ENCODE data around the gene NUP37. TPM values are rescaled to one million over a fixed set of nuclear protein-coding genes. Genes with fewer than 3 reads are reported as not detected.
"Not testable (repeated sequence)": the region's sequence is repeated elsewhere in the genome, so short reads cannot be mapped to it uniquely, and the experiment has no call there.

The NUP37 gene
- total and polyA plus RNA-seq, 4 donors = 9.5 to 16.1 (median 11.2) TPM

- Histone ChIP-seq H3K36me3 (ENCODE audit: control insufficient read depth in 1 of 2, insufficient read depth in 2 of 2, low read length in 1 of 2) (no peaks in the 10 kb centered on the region), H3K4me3 (ENCODE audit: low read length in 2 of 2) (no peak overlapping the region), H3K27ac (ENCODE audit: low read depth in 1 of 2, low read length in 2 of 2) (no peak overlapping the region), H3K9me3 (ENCODE audit: control insufficient read depth, low read length) (no peaks in the 10 kb centered on the region), H3K27me3 (ENCODE audit: control insufficient read depth in 1 of 2, insufficient read depth in 2 of 2, low read length in 1 of 2) (no peaks in the 10 kb centered on the region), H3K4me1 (ENCODE audit: control insufficient read depth in 1 of 2, insufficient read depth in 2 of 2, low read length in 2 of 2) (no peaks in the 10 kb centered on the region)
- no peak for ATAC-seq (ENCODE audit: low FRiP score)
- intact Hi-C loops (cut with DNase I) = no loop called here
- no peak for DNase-seq
Measured at GRCh38 chr12:102110782-102111181, 9.1 kb downstream of the NUP37 start.

GRCh38 chr12:102107970-102108369 lies 11.9 kb downstream of the NUP37 start:
- no peaks in the 10 kb centered on the region for H3K9me3 ChIP-seq (ENCODE audit: control insufficient read depth, low read length)
- H3K36me3 ChIP-seq (ENCODE audit: control insufficient read depth in 1 of 2, insufficient read depth in 2 of 2, low read length in 1 of 2) = no peaks in the 10 kb centered on the region
- DNase-seq (no peak), ATAC-seq (ENCODE audit: low FRiP score) (no peak)
- 83 to 86% methylated on average over 1 of the region's 1 CpG for WGBS, 2 donors
- no peak overlapping the region for H3K4me3 ChIP-seq (ENCODE audit: low read length in 2 of 2)
- intact Hi-C loops (cut with DNase I) = no loop called here
- no peaks in the 10 kb centered on the region for H3K4me1 ChIP-seq (ENCODE audit: control insufficient read depth in 1 of 2, insufficient read depth in 2 of 2, low read length in 2 of 2)
- no peaks in the 10 kb centered on the region for H3K27me3 ChIP-seq (ENCODE audit: control insufficient read depth in 1 of 2, insufficient read depth in 2 of 2, low read length in 1 of 2)
- H3K27ac ChIP-seq (ENCODE audit: low read depth in 1 of 2, low read length in 2 of 2) = no peak overlapping the region

GRCh38 chr12:102106905-102107304 lies 13.0 kb downstream of the NUP37 start:
- 94% methylated on average over 3 of the region's 3 CpGs for WGBS, 2 donors
- ATAC-seq (ENCODE audit: low FRiP score) (no peak), DNase-seq (no peak)
- Histone ChIP-seq H3K27me3 (ENCODE audit: control insufficient read depth in 1 of 2, insufficient read depth in 2 of 2, low read length in 1 of 2) (no peaks in the 10 kb centered on the region), H3K4me1 (ENCODE audit: control insufficient read depth in 1 of 2, insufficient read depth in 2 of 2, low read length in 2 of 2) (no peaks in the 10 kb centered on the region), H3K4me3 (ENCODE audit: low read length in 2 of 2) (no peak overlapping the region), H3K27ac (ENCODE audit: low read depth in 1 of 2, low read length in 2 of 2) (no peak overlapping the region), H3K36me3 (ENCODE audit: control insufficient read depth in 1 of 2, insufficient read depth in 2 of 2, low read length in 1 of 2) (no peaks in the 10 kb centered on the region), H3K9me3 (ENCODE audit: control insufficient read depth, low read length) (no peaks in the 10 kb centered on the region)
- intact Hi-C loops (cut with DNase I) = no loop called here

- Histone ChIP-seq H3K27me3 (ENCODE audit: control insufficient read depth in 1 of 2, insufficient read depth in 2 of 2, low read length in 1 of 2) (no peaks in the 10 kb centered on the region), H3K27ac (ENCODE audit: low read depth in 1 of 2, low read length in 2 of 2) (no peak overlapping the region), H3K9me3 (ENCODE audit: control insufficient read depth, low read length) (no peaks in the 10 kb centered on the region), H3K4me1 (ENCODE audit: control insufficient read depth in 1 of 2, insufficient read depth in 2 of 2, low read length in 2 of 2) (no peaks in the 10 kb centered on the region), H3K36me3 (ENCODE audit: control insufficient read depth in 1 of 2, insufficient read depth in 2 of 2, low read length in 1 of 2) (peaks cover 0 to 4% of the 10 kb centered on the region in 2 donors), H3K4me3 (ENCODE audit: low read length in 2 of 2) (no peak overlapping the region)
- intact Hi-C loops (cut with DNase I) = no loop called here
- DNase-seq (no peak), ATAC-seq (ENCODE audit: low FRiP score) (no peak)
- WGBS, 2 donors = 79 to 83% methylated on average over 3 of the region's 3 CpGs
Measured at GRCh38 chr12:102096855-102097254, 23.1 kb downstream of the NUP37 start.

GRCh38 chr12:102095677-102096263 lies 24.1 kb downstream of the NUP37 start:
- H3K27me3 ChIP-seq (ENCODE audit: control insufficient read depth in 1 of 2, insufficient read depth in 2 of 2, low read length in 1 of 2) = no peaks in the 10 kb centered on the region
- no peak overlapping the region for H3K27ac ChIP-seq (ENCODE audit: low read depth in 1 of 2, low read length in 2 of 2)
- DNase-seq (no peak), ATAC-seq (ENCODE audit: low FRiP score) (no peak)
- no peaks in the 10 kb centered on the region for H3K4me1 ChIP-seq (ENCODE audit: control insufficient read depth in 1 of 2, insufficient read depth in 2 of 2, low read length in 2 of 2)
- no peak overlapping the region for H3K4me3 ChIP-seq (ENCODE audit: low read length in 2 of 2)
- H3K36me3 ChIP-seq (ENCODE audit: control insufficient read depth in 1 of 2, insufficient read depth in 2 of 2, low read length in 1 of 2) = peaks cover 0 to 4% of the 10 kb centered on the region in 2 donors
- no peaks in the 10 kb centered on the region for H3K9me3 ChIP-seq (ENCODE audit: control insufficient read depth, low read length)
- WGBS, 2 donors = 61 to 67% methylated on average over 2 of the region's 2 CpGs
- intact Hi-C loops (cut with DNase I) = no loop called here

GRCh38 chr12:102093319-102093718 lies 26.6 kb downstream of the NUP37 start:
- intact Hi-C loops (cut with DNase I) = no loop called here
- H3K27ac ChIP-seq (ENCODE audit: low read depth in 1 of 2, low read length in 2 of 2) = no peak overlapping the region
- ATAC-seq (ENCODE audit: low FRiP score) (no peak), DNase-seq (no peak)
- H3K27me3 ChIP-seq (ENCODE audit: control insufficient read depth in 1 of 2, insufficient read depth in 2 of 2, low read length in 1 of 2) = no peaks in the 10 kb centered on the region
- H3K9me3 ChIP-seq (ENCODE audit: control insufficient read depth, low read length) = no peaks in the 10 kb centered on the region
- no peaks in the 10 kb centered on the region for H3K36me3 ChIP-seq (ENCODE audit: control insufficient read depth in 1 of 2, insufficient read depth in 2 of 2, low read length in 1 of 2)
- no peaks in the 10 kb centered on the region for H3K4me1 ChIP-seq (ENCODE audit: control insufficient read depth in 1 of 2, insufficient read depth in 2 of 2, low read length in 2 of 2)
- H3K4me3 ChIP-seq (ENCODE audit: low read length in 2 of 2) = no peak overlapping the region

- ATAC-seq (ENCODE audit: low FRiP score); H3K9me3 ChIP-seq (ENCODE audit: control insufficient read depth, low read length); H3K4me3 ChIP-seq (ENCODE audit: low read length in 2 of 2); DNase-seq; intact Hi-C loops (cut with DNase I); H3K36me3 ChIP-seq (ENCODE audit: control insufficient read depth in 1 of 2, insufficient read depth in 2 of 2, low read length in 1 of 2); H3K27ac ChIP-seq (ENCODE audit: low read depth in 1 of 2, low read length in 2 of 2); H3K4me1 ChIP-seq (ENCODE audit: control insufficient read depth in 1 of 2, insufficient read depth in 2 of 2, low read length in 2 of 2); H3K27me3 ChIP-seq (ENCODE audit: control insufficient read depth in 1 of 2, insufficient read depth in 2 of 2, low read length in 1 of 2): not testable (repeated sequence)
- 99% methylated on average over 32 to 38 of the region's 38 CpGs for WGBS, 2 donors
Measured at GRCh38 chr12:102089228-102089835, 30.6 kb downstream of the NUP37 start.

GRCh38 chr12:102080842-102081241 lies 39.1 kb downstream of the NUP37 start:
- Histone ChIP-seq H3K27ac (ENCODE audit: low read depth in 1 of 2, low read length in 2 of 2) (no peak overlapping the region), H3K36me3 (ENCODE audit: control insufficient read depth in 1 of 2, insufficient read depth in 2 of 2, low read length in 1 of 2) (peaks cover 3 to 7% of the 10 kb centered on the region in 2 donors), H3K27me3 (ENCODE audit: control insufficient read depth in 1 of 2, insufficient read depth in 2 of 2, low read length in 1 of 2) (no peaks in the 10 kb centered on the region), H3K9me3 (ENCODE audit: control insufficient read depth, low read length) (no peaks in the 10 kb centered on the region), H3K4me1 (ENCODE audit: control insufficient read depth in 1 of 2, insufficient read depth in 2 of 2, low read length in 2 of 2) (no peaks in the 10 kb centered on the region), H3K4me3 (ENCODE audit: low read length in 2 of 2) (no peak overlapping the region)
- WGBS, 2 donors = 91% methylated on average over 4 of the region's 4 CpGs
- DNase-seq (no peak), ATAC-seq (ENCODE audit: low FRiP score) (no peak)
- intact Hi-C loops (cut with DNase I) = no loop called here

GRCh38 chr12:102072092-102072491 lies 47.8 kb downstream of the NUP37 start:
- DNase-seq; intact Hi-C loops (cut with DNase I); H3K4me1 ChIP-seq (ENCODE audit: control insufficient read depth in 1 of 2, insufficient read depth in 2 of 2, low read length in 2 of 2); H3K9me3 ChIP-seq (ENCODE audit: control insufficient read depth, low read length); H3K36me3 ChIP-seq (ENCODE audit: control insufficient read depth in 1 of 2, insufficient read depth in 2 of 2, low read length in 1 of 2); H3K27me3 ChIP-seq (ENCODE audit: control insufficient read depth in 1 of 2, insufficient read depth in 2 of 2, low read length in 1 of 2); ATAC-seq (ENCODE audit: low FRiP score); H3K27ac ChIP-seq (ENCODE audit: low read depth in 1 of 2, low read length in 2 of 2); H3K4me3 ChIP-seq (ENCODE audit: low read length in 2 of 2): not testable (repeated sequence)
- 88 to 89% methylated on average over 7 of the region's 7 CpGs for WGBS, 2 donors
